GM23338 (cell line): ENCODE measurements around the gene TBK1. TPM values are rescaled to one million over a fixed set of nuclear protein-coding genes. Genes with fewer than 3 reads are reported as not detected.

ENCODE experiments used
- ATAC-seq: fragments of 200-7000 bp; cut with Tn5 transposase; 3 replicates; pipeline ENCODE4 v1.9.1; 2020
- DNase-seq: peaks from one replicate; pipeline ENCODE4 v3.0.0-alpha.2; 2015; ENCODE audit warnings: low spot score
- H2AFZ ChIP-seq: fragments of 200-600 bp; sonication (generic); 2 replicates; pipeline ENCODE4 v1.8.0; 2016; ENCODE audit warnings: antibody characterized with exemption, mild to moderate bottlenecking, moderate library complexity
- H3F3A ChIP-seq: fragments of 200-600 bp; sonication (generic); replicated peaks from 2 replicates; pipeline ENCODE4 v1.8.0; 2017; ENCODE audit warnings: antibody characterized with exemption, mixed run types, low read depth
- H3K27ac ChIP-seq: fragments of 200-600 bp; sonication (generic); 2 replicates; pipeline ENCODE4 v1.6.1; 2016; ENCODE audit warnings: low read depth
- H3K27me3 ChIP-seq: fragments of 200-600 bp; sonication (generic); 2 replicates; pipeline ENCODE4 v1.8.0; 2016; ENCODE audit warnings: mild to moderate bottlenecking, mixed run types, moderate library complexity; ENCODE audit not compliant: insufficient read depth
- H3K36me3 ChIP-seq: fragments of 200-600 bp; sonication (generic); 2 replicates; pipeline ENCODE4 v1.8.0; 2016; ENCODE audit warnings: mild to moderate bottlenecking; ENCODE audit not compliant: insufficient read depth
- H3K4me1 ChIP-seq: fragments of 200-600 bp; sonication (generic); 2 replicates; pipeline ENCODE4 v1.8.0; 2016; ENCODE audit warnings: mild to moderate bottlenecking, moderate library complexity; ENCODE audit not compliant: insufficient read depth
- H3K4me2 ChIP-seq: fragments of 200-600 bp; sonication (generic); 2 replicates; pipeline ENCODE4 v1.7.1; 2017; ENCODE audit warnings: mixed run types
- H3K4me3 ChIP-seq: fragments of 200-600 bp; sonication (generic); 2 replicates; pipeline ENCODE4 v1.6.1; 2016; ENCODE audit warnings: mixed run types
- H3K79me2 ChIP-seq: fragments of 200-600 bp; sonication (generic); replicated peaks from 2 replicates; pipeline ENCODE4 v1.8.0; 2017; ENCODE audit warnings: mild to moderate bottlenecking; ENCODE audit not compliant: insufficient read depth
- H3K9me2 ChIP-seq: fragments of 200-600 bp; sonication (generic); 2 replicates; pipeline ENCODE4 v1.8.0; 2017; ENCODE audit not compliant: insufficient read depth
- H4K20me1 ChIP-seq: fragments of 200-600 bp; sonication (generic); replicated peaks from 2 replicates; pipeline ENCODE4 v1.8.0; 2017; ENCODE audit warnings: mild to moderate bottlenecking; ENCODE audit not compliant: insufficient read depth
- H3K27ac Mint-ChIP-seq: 2 replicates; pipeline ENCODE4 v1.8.0; 2020; ENCODE audit warnings: inconsistent platforms, mild to moderate bottlenecking, moderate library complexity, mixed read lengths
- H3K27me3 Mint-ChIP-seq: 3 replicates; pipeline ENCODE4 v1.8.0; 2022; ENCODE audit warnings: low read depth, mild to moderate bottlenecking, moderate library complexity, mixed read lengths, inconsistent platforms; ENCODE audit not compliant: insufficient read depth, poor library complexity
- H3K36me3 Mint-ChIP-seq: 3 replicates; pipeline ENCODE4 v1.8.0; 2021; ENCODE audit warnings: low read depth, mild to moderate bottlenecking, inconsistent platforms, moderate library complexity, mixed read lengths
- H3K4me1 Mint-ChIP-seq: 3 replicates; pipeline ENCODE4 v1.8.0; 2020; ENCODE audit warnings: mild to moderate bottlenecking, inconsistent platforms, mixed read lengths
- H3K4me3 Mint-ChIP-seq: 3 replicates; pipeline ENCODE4 v1.8.0; 2021; ENCODE audit warnings: moderate library complexity, mild to moderate bottlenecking, inconsistent platforms, mixed read lengths
- H3K9me3 Mint-ChIP-seq: 3 replicates; pipeline ENCODE4 v1.8.0; 2020; ENCODE audit warnings: moderate library complexity, mild to moderate bottlenecking, inconsistent platforms, mixed read lengths
- CREB1 ChIP-seq: fragments of 250-450 bp; sonication (Bioruptor Pico); IDR thresholded peaks from 2 replicates; pipeline ENCODE4 v1.5.0; 2020; ENCODE audit warnings: low read depth, mild to moderate bottlenecking, moderate library complexity
- ETS1 ChIP-seq: IDR thresholded peaks from 2 replicates; pipeline ENCODE4 v1.6.1; 2016; ENCODE audit warnings: antibody characterized with exemption
- EZH2 ChIP-seq: fragments of 200-600 bp; sonication (generic); IDR thresholded peaks from one replicate; pipeline ENCODE4 v1.8.0; 2017; ENCODE audit warnings: antibody characterized with exemption, mild to moderate bottlenecking, low read depth; ENCODE audit not compliant: unreplicated experiment
- EZH2phosphoT487 ChIP-seq: fragments of 200-600 bp; sonication (generic); IDR thresholded peaks from one replicate; pipeline ENCODE4 v1.8.1; 2018; ENCODE audit warnings: antibody characterized with exemption; ENCODE audit not compliant: unreplicated experiment
- JUNB ChIP-seq: IDR thresholded peaks from one replicate; pipeline ENCODE4 v1.6.1; 2016; ENCODE audit warnings: antibody characterized with exemption; ENCODE audit not compliant: unreplicated experiment
- NANOG ChIP-seq: IDR thresholded peaks from 2 replicates; pipeline ENCODE4 v1.6.1; 2016; ENCODE audit warnings: antibody characterized with exemption, borderline replicate concordance
- POLR2AphosphoS5 ChIP-seq: IDR thresholded peaks from 2 replicates; pipeline ENCODE4 v1.6.1; 2016; ENCODE audit warnings: antibody characterized with exemption, low read depth
- REST ChIP-seq: IDR thresholded peaks from one replicate; pipeline ENCODE4 v1.6.1; 2018; ENCODE audit warnings: antibody characterized with exemption; ENCODE audit not compliant: unreplicated experiment
- STAT1 ChIP-seq: IDR thresholded peaks from one replicate; pipeline ENCODE4 v1.6.1; 2016; ENCODE audit warnings: antibody characterized with exemption; ENCODE audit not compliant: unreplicated experiment
- ZNF114 ChIP-seq: fragments of 250-450 bp; sonication (Bioruptor Pico); IDR thresholded peaks from 2 replicates; pipeline ENCODE4 v1.5.0; 2020; ENCODE audit warnings: mild to moderate bottlenecking, moderate library complexity
- ZNF331 ChIP-seq: fragments of 250-450 bp; sonication (Bioruptor Pico); IDR thresholded peaks from 2 replicates; pipeline ENCODE4 v1.5.0; 2020; ENCODE audit warnings: low read depth, mild to moderate bottlenecking, moderate library complexity
- polyA plus RNA-seq: library from polyadenylated mRNA; unstranded; fragments of >200 nt; fragmentation: Nextera tagmentation; extraction: Ambion mirVana; gene quantifications from 2 replicates; pipeline ENCODE4 v1.2.1, GENCODE V29; 2016
- total RNA-seq: library from RNA; depleted of rRNA; stranded (reverse); fragments of >200 nt; shearing (Covaris generic); gene quantifications from 2 replicates; pipeline ENCODE4 v1.2.3, GENCODE V29; 2014
- TF ChIP-seq, protein P1 (sequence below): fragments of 250-450 bp; sonication (Bioruptor Pico); IDR thresholded peaks from 2 replicates; pipeline ENCODE4 v1.5.0; 2020; ENCODE audit warnings: mild to moderate bottlenecking, moderate library complexity
- TF ChIP-seq, protein P2 (sequence below), 2 experiments: fragments of 200-600 bp in 1 of 2; sonication (generic) in 1 of 2; conservative IDR thresholded peaks; 2 replicates each; pipeline versions ENCODE4 v1.5.1 to v1.6.1; 2016 to 2017; ENCODE audit warnings: antibody characterized with exemption in 2 of 2, low read depth in 2 of 2, mild to moderate bottlenecking in 2 of 2, moderate library complexity in 1 of 2

The TBK1 gene
- total and polyA plus RNA-seq, 2 experiments from 2014 or later: 21.7 to 29.9 TPM

GRCh38 chr12:64428956-64429355, 23.0 kb upstream of the TBK1 start:
- TF ChIP-seq ZNF114 (CRISPR knock-in tag) (no peak), NANOG (no peak), POLR2AphosphoS5 (no peak), JUNB (no peak), ETS1 (no peak), REST (no peak), EZH2 (no peak), CREB1 (CRISPR knock-in tag) (no peak), EZH2phosphoT487 (no peak), STAT1 (no peak), ZNF331 (CRISPR knock-in tag) (no peak)
- TF ChIP-seq, protein P1, sequence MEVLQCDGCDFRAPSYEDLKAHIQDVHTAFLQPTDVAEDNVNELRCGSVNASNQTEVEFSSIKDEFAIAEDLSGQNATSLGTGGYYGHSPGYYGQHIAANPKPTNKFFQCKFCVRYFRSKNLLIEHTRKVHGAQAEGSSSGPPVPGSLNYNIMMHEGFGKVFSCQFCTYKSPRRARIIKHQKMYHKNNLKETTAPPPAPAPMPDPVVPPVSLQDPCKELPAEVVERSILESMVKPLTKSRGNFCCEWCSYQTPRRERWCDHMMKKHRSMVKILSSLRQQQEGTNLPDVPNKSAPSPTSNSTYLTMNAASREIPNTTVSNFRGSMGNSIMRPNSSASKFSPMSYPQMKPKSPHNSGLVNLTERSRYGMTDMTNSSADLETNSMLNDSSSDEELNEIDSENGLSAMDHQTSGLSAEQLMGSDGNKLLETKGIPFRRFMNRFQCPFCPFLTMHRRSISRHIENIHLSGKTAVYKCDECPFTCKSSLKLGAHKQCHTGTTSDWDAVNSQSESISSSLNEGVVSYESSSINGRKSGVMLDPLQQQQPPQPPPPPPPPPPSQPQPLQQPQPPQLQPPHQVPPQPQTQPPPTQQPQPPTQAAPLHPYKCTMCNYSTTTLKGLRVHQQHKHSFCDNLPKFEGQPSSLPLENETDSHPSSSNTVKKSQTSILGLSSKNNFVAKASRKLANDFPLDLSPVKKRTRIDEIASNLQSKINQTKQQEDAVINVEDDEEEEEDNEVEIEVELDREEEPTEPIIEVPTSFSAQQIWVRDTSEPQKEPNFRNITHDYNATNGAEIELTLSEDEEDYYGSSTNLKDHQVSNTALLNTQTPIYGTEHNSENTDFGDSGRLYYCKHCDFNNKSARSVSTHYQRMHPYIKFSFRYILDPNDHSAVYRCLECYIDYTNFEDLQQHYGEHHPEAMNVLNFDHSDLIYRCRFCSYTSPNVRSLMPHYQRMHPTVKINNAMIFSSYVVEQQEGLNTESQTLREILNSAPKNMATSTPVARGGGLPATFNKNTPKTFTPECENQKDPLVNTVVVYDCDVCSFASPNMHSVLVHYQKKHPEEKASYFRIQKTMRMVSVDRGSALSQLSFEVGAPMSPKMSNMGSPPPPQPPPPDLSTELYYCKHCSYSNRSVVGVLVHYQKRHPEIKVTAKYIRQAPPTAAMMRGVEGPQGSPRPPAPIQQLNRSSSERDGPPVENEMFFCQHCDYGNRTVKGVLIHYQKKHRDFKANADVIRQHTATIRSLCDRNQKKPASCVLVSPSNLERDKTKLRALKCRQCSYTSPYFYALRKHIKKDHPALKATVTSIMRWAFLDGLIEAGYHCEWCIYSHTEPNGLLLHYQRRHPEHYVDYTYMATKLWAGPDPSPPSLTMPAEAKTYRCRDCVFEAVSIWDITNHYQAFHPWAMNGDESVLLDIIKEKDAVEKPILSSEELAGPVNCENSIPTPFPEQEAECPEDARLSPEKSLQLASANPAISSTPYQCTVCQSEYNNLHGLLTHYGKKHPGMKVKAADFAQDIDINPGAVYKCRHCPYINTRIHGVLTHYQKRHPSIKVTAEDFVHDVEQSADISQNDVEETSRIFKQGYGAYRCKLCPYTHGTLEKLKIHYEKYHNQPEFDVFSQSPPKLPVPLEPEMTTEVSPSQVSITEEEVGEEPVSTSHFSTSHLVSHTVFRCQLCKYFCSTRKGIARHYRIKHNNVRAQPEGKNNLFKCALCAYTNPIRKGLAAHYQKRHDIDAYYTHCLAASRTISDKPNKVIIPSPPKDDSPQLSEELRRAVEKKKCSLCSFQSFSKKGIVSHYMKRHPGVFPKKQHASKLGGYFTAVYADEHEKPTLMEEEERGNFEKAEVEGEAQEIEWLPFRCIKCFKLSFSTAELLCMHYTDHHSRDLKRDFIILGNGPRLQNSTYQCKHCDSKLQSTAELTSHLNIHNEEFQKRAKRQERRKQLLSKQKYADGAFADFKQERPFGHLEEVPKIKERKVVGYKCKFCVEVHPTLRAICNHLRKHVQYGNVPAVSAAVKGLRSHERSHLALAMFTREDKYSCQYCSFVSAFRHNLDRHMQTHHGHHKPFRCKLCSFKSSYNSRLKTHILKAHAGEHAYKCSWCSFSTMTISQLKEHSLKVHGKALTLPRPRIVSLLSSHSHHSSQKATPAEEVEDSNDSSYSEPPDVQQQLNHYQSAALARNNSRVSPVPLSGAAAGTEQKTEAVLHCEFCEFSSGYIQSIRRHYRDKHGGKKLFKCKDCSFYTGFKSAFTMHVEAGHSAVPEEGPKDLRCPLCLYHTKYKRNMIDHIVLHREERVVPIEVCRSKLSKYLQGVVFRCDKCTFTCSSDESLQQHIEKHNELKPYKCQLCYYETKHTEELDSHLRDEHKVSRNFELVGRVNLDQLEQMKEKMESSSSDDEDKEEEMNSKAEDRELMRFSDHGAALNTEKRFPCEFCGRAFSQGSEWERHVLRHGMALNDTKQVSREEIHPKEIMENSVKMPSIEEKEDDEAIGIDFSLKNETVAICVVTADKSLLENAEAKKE: no peak
- TF ChIP-seq, protein P2, sequence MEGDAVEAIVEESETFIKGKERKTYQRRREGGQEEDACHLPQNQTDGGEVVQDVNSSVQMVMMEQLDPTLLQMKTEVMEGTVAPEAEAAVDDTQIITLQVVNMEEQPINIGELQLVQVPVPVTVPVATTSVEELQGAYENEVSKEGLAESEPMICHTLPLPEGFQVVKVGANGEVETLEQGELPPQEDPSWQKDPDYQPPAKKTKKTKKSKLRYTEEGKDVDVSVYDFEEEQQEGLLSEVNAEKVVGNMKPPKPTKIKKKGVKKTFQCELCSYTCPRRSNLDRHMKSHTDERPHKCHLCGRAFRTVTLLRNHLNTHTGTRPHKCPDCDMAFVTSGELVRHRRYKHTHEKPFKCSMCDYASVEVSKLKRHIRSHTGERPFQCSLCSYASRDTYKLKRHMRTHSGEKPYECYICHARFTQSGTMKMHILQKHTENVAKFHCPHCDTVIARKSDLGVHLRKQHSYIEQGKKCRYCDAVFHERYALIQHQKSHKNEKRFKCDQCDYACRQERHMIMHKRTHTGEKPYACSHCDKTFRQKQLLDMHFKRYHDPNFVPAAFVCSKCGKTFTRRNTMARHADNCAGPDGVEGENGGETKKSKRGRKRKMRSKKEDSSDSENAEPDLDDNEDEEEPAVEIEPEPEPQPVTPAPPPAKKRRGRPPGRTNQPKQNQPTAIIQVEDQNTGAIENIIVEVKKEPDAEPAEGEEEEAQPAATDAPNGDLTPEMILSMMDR (conservative IDR thresholded peaks at IDR 0.05; ENCODE audit: low read depth in 2 of 2): no peak

More at GRCh38 chr12:64428956-64429355, 23.0 kb upstream of the TBK1 start:
- H2AFZ ChIP-seq: no peak overlapping the region
- no peaks in the 10 kb centered on the region for H3K27me3 ChIP-seq
- no peak for DNase-seq
- H3K4me3 Mint-ChIP-seq: no peak overlapping the region
- H3F3A ChIP-seq: peaks cover 11% of the 10 kb centered on the region; the same call in 1 of the 2 replicates
- no peak overlapping the region for H3K4me2 ChIP-seq
- H3K27ac ChIP-seq: no peak overlapping the region
- no peak for ATAC-seq
- H3K27me3 Mint-ChIP-seq: no peaks in the 10 kb centered on the region
- no peak overlapping the region for H3K27ac Mint-ChIP-seq
- no peaks in the 10 kb centered on the region for H3K9me2 ChIP-seq
- H3K4me1 ChIP-seq: no peaks in the 10 kb centered on the region
- H3K4me3 ChIP-seq: no peak overlapping the region
- H3K36me3 Mint-ChIP-seq: peaks cover 97% of the 10 kb centered on the region
- H3K36me3 ChIP-seq: peaks cover 93% of the 10 kb centered on the region
- no peaks in the 10 kb centered on the region for H3K9me3 Mint-ChIP-seq
- no peaks in the 10 kb centered on the region for H3K4me1 Mint-ChIP-seq
- H4K20me1 ChIP-seq: peaks cover 14% of the 10 kb centered on the region
- 0 out of 2 replicates have a peak, but pooled peaks cover 2% of the 10 kb centered on the region for H3K79me2 ChIP-seq
